DMS79 treated with DMSO at 0.1 percent for 48 hours (cell line): ENCODE results near the gene TRIP6.

Experiments
- DNase-seq: peaks from one replicate; lab custom pipeline; 2025; lab: John Stamatoyannopoulos, UW

Gene TRIP6

GRCh38 chr7:100867040-100867775, at the start of gene TRIP6:
Gene TRIP6, plus strand, starts transcription at chr7:100867387. Its CDS starts 111 bp downstream, at chr7:100867498.
- peak; percentile 51 for DNase-seq

- DNase-seq = no peak
Observed at GRCh38 chr7:100818366-100818765, 48.8 kb upstream of the TRIP6 start.

GRCh38 chr7:100818825-100819224, 48.4 kb upstream of the TRIP6 start:
- DNase-seq = no peak

- no peak for DNase-seq
Observed at GRCh38 chr7:100819586-100819985, 47.6 kb upstream of the TRIP6 start.

GRCh38 chr7:100822236-100823139, 44.7 kb upstream of the TRIP6 start:
- no peak for DNase-seq

- no peak for DNase-seq
Observed at GRCh38 chr7:100823140-100823525, 44.1 kb upstream of the TRIP6 start.

- no peak for DNase-seq
Observed at GRCh38 chr7:100823534-100823933, 43.7 kb upstream of the TRIP6 start.

- no peak for DNase-seq
Observed at GRCh38 chr7:100824499-100825214, 42.5 kb upstream of the TRIP6 start.

- DNase-seq = no peak
Observed at GRCh38 chr7:100825215-100825671, 41.9 kb upstream of the TRIP6 start.

- no peak for DNase-seq
Observed at GRCh38 chr7:100825751-100826513, 41.3 kb upstream of the TRIP6 start.

- DNase-seq = no peak
Observed at GRCh38 chr7:100826514-100827329, 40.5 kb upstream of the TRIP6 start.

- DNase-seq = no peak
Observed at GRCh38 chr7:100827330-100828226, 39.6 kb upstream of the TRIP6 start, which contains the start of gene EPHB4. Gene EPHB4, minus strand, starts transcription at chr7:100827523. Its CDS starts 493 bp downstream, at chr7:100827030.

GRCh38 chr7:100829150-100829716, 38.0 kb upstream of the TRIP6 start:
- no peak for DNase-seq

- no peak for DNase-seq
Observed at GRCh38 chr7:100830396-100830795, 36.8 kb upstream of the TRIP6 start.

GRCh38 chr7:100832281-100832633, 34.9 kb upstream of the TRIP6 start:
- no peak for DNase-seq

GRCh38 chr7:100835903-100836811, 31.0 kb upstream of the TRIP6 start:
- no peak for DNase-seq

- no peak for DNase-seq
Observed at GRCh38 chr7:100836812-100837098, 30.4 kb upstream of the TRIP6 start.

- DNase-seq = no peak
Observed at GRCh38 chr7:100837099-100837836, 29.9 kb upstream of the TRIP6 start.
